Measurements from ENCODE around the gene APAF1. TPM values are rescaled to one million over a fixed set of nuclear protein-coding genes. Genes with fewer than 3 reads are reported as not detected.
A peak's percentile ranks its signal among the peaks of the same experiment; 100 is the strongest.

Gene APAF1
- total RNA-seq, 4 donors from 2014 or later = 7.5 to 18.6 (median 8.5) TPM

GRCh38 chr12:98721204-98721702 lies 76.2 kb downstream of the APAF1 start:
- Histone ChIP-seq H3K9me3 (no peaks in the 10 kb centered on the region), H3K4me3 (no peak overlapping the region), H3K36me3 (peaks cover 0 to 64% of the 10 kb centered on the region in 2 donors), H3K27ac (no peak overlapping the region), H3K4me1 (peaks cover 0 to 7% (median 0%) of the 10 kb centered on the region in 3 donors), H3K27me3 (no peaks in the 10 kb centered on the region)
- WGBS, 2 donors (ENCODE audit: low coverage in 1 of 2) = 81 to 90% methylated on average over 2 of the region's 2 CpGs
- TF ChIP-seq POLR2A (IDR thresholded peaks at IDR 0.05) (no peak), POLR2AphosphoS5 (IDR thresholded peaks at IDR 0.05) (no peak), EP300 (IDR thresholded peaks at IDR 0.05) (no peak)
- TF ChIP-seq, protein P1, sequence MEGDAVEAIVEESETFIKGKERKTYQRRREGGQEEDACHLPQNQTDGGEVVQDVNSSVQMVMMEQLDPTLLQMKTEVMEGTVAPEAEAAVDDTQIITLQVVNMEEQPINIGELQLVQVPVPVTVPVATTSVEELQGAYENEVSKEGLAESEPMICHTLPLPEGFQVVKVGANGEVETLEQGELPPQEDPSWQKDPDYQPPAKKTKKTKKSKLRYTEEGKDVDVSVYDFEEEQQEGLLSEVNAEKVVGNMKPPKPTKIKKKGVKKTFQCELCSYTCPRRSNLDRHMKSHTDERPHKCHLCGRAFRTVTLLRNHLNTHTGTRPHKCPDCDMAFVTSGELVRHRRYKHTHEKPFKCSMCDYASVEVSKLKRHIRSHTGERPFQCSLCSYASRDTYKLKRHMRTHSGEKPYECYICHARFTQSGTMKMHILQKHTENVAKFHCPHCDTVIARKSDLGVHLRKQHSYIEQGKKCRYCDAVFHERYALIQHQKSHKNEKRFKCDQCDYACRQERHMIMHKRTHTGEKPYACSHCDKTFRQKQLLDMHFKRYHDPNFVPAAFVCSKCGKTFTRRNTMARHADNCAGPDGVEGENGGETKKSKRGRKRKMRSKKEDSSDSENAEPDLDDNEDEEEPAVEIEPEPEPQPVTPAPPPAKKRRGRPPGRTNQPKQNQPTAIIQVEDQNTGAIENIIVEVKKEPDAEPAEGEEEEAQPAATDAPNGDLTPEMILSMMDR (IDR thresholded peaks at IDR 0.05) = no peak
- ATAC-seq = no peak

DNA sequence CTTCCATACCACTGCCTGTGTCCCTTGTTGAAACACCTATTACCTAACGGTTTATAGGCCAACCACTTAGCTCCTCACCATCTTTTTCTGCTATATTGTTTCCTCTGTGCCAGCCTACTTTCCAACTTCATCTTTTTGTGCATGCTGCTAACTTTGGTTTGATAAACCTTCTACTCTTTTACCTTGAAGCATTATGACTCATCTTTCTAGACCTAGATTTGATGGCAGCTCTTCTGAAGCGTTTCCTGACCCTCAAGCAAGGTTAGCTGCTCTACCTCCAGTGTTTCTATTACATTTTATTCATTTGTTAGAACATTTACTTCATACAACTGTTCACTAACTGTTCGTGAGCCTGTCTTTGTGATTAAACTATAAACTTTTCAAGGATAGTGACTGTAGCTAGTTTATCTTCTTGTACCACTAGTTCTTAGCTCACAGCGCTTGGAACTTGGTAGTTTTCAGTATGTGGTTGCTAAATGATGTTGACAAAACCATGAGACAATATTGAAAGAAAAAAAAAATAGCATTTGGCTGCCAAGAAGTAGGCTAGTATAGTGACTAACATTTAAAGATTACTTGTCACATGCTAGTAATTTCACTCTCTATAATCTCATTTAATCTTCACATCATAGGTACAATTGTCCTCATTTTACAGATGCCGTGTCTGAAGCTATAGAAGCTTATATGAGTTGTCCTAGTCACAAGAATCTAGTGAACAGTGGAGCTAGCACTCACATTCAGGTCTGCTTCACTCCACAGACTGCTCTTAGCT lies 79.5 kb downstream of the APAF1 start:
- Histone ChIP-seq H3K27me3 (no peaks in the 10 kb centered on the region), H3K36me3 (peaks cover 0 to 65% of the 10 kb centered on the region in 2 donors), H3K9me3 (no peaks in the 10 kb centered on the region), H3K4me1 (peaks cover 0 to 7% (median 0%) of the 10 kb centered on the region in 3 donors), H3K4me3 (no peak overlapping the region), H3K27ac (no peak overlapping the region)
- WGBS, 2 donors (ENCODE audit: low coverage in 1 of 2) = 87 to 89% methylated on average over 4 to 5 of the region's 5 CpGs
- TF ChIP-seq EP300 (IDR thresholded peaks at IDR 0.05) (no peak), POLR2A (IDR thresholded peaks at IDR 0.05) (no peak)
- TF ChIP-seq, protein P1 (IDR thresholded peaks at IDR 0.05) = no peak
- no peak for ATAC-seq

DNA sequence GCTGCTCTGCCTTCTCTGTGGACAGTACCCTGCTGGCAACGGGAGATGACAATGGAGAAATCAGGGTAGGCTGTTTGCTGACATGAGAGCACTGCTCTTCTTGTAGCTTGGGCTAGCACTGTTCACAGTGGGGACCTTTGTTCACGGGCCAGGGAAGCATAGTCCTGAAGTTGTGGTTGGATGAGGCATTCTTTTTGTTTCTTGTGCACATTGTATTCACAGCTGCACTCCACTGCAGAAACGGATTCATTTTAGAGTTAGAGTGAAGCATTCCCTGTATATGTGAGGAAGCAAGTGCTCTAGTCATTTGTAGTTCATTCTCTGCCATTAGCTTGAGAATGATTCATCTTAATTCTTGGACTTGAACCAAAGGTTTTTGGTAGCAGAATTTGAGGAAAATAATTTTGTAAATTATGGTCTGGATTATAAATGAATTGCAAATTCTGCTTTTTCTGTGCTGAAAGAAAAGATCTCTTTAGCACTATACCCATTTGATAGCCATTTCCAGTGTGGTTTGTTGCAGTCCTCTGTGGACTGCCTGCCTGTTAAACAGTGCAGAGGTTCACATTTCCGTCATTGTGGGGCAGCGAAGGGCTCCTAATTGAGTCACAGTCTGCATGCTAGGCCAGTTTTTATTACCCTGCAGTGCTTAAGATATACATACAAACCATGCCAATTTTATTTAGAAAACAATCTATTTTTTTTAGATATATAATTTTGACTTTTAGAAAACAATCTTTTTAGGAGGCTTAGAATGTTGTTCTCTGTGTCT lies 80.6 kb downstream of the APAF1 start:
- peak; percentile 62 for ATAC-seq

GRCh38 chr12:98727196-98727595 lies 82.1 kb downstream of the APAF1 start:
- Histone ChIP-seq H3K36me3 (peaks cover 0 to 71% of the 10 kb centered on the region in 2 donors), H3K4me1 (peaks cover 0 to 15% (median 0%) of the 10 kb centered on the region in 3 donors), H3K4me3 (no peak overlapping the region), H3K27me3 (no peaks in the 10 kb centered on the region), H3K27ac (no peak overlapping the region), H3K9me3 (no peaks in the 10 kb centered on the region)
- TF ChIP-seq EP300 (IDR thresholded peaks at IDR 0.05) = no peak
- TF ChIP-seq POLR2A (IDR thresholded peaks at IDR 0.05) = no peak
- TF ChIP-seq, protein P1 (IDR thresholded peaks at IDR 0.05) = no peak
- TF ChIP-seq POLR2AphosphoS5 (IDR thresholded peaks at IDR 0.05) = no peak
- 90 to 100% methylated on average over 1 to 2 of the region's 5 CpGs for WGBS, 2 donors (ENCODE audit: low coverage in 1 of 2)
- no peak for ATAC-seq

More for the DNA sequence above, 80.6 kb downstream of the APAF1 start:
- no peak overlapping the region for H3K27ac ChIP-seq
- H3K27me3 ChIP-seq = no peaks in the 10 kb centered on the region
- H3K4me1 ChIP-seq = peaks cover 0 to 13% (median 0%) of the 10 kb centered on the region in 3 donors
- peaks cover 0 to 63% of the 10 kb centered on the region in 2 donors for H3K36me3 ChIP-seq
- no peak overlapping the region for H3K4me3 ChIP-seq
- WGBS, 2 donors (ENCODE audit: low coverage in 1 of 2) = 39 to 45% methylated on average over 4 to 5 of the region's 5 CpGs
- TF ChIP-seq, protein P1 (IDR thresholded peaks at IDR 0.05) = peak in 1 of 4 experiments; percentile 29
- TF ChIP-seq POLR2A (IDR thresholded peaks at IDR 0.05) (no peak), EP300 (IDR thresholded peaks at IDR 0.05) (no peak), POLR2AphosphoS5 (IDR thresholded peaks at IDR 0.05) (no peak)
- no peaks in the 10 kb centered on the region for H3K9me3 ChIP-seq

All from gastroesophageal sphincter (tissue), 4 donors.